NCI-H2081 (cell line): Measurements from ENCODE around the gene PPEF2.

Source experiments
- DNase-seq, 2 experiments: peaks; one replicate each; lab custom pipeline; 2025; lab: John Stamatoyannopoulos, UW

Gene PPEF2

DNA sequence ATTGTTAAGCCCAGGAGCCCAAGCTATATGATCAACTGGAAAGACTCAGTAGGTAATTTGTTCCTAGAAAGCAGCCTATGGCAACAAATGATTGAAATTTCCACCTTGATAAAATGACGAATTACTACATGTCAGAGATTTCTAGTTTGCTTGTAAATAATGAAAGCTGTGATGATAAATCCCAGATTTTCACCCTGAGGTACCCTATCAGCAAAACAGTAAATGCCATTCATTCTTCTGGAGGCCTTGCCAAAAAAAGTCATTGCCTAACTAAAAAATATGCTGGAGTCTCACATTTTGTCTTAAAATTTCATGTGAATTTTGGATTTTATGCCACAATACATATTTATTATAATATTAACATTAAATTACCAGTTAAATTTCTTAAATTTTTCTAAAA lies 71.3 kb downstream of the PPEF2 start:
- DNase-seq, result no peak

DNA sequence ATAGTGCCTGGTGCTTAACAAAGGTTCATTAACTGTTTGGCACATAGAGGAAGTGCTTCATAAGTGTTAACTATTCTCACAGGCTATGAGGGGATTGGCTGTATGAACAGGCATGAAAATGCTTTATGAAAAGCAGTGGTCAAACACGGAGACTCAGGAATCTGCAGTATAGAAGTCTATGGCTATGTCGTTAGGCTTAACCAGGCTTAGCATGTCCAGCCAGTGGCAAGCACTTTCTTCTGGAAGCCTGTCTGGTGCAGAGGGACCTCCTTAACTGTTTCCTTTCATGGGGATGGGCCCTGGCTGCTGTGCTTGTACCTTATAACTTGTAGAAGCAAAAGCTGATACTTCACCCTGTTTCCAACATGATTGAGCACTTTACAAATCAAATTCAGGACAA lies 78.4 kb downstream of the PPEF2 start:
- no peak for DNase-seq

DNA sequence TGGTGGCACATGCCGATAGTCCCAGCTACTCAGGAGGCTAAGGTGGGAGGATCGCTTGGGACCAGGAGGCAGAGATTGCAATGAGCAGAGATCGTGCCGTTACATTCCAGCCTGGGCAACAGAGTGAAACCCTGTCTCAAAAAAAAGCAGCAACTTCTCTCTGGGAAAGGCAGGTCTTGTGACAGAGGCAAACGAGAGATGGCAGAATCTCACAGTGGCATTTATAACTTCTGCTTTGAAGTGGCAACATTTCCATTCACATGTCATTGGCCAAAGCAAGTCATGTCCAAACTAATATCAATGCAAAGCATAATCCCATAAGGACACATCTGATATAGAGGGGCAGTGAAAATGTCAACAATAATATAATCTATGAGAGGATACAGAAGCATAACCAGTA lies 79.8 kb downstream of the PPEF2 start:
- no peak for DNase-seq

DNA sequence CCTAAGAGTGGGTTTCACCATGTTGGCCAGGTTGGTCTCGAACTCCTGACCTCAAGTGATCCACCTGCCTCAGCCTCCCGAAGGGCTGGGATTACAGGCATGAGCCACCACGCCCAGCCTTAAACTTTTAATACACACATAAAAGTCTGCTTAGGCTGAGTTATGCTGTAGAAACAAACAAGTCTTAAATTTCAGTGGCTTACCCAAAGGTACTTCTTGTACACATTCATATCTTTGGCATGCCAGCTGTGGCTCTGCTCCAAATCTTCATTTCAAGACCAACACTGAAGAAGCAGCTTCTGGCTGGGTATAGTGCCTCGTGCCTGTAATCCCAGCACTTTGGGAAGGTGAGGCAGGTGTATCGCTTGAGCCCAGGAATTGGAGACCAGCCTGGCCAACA lies 80.3 kb downstream of the PPEF2 start:
- no peak for DNase-seq

DNA sequence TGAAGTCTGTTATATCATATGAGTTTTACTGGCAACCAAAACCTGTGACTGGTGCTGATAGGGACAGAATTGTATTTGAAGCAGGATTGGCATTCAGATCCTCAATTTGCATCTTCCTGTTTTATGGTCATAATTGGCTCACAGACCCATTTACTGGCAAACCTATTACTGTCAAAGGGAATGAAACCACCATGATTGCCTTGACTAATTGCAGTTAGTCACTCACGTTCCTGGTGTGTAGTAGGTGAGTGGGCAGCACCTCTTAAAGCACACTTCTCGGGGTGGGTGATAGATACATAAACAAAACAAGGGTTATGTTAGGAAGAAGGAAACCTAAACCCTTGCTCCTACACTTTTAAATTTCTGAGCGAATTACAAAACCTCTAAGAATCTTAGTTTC lies 81.0 kb downstream of the PPEF2 start:
- no peak for DNase-seq

DNA sequence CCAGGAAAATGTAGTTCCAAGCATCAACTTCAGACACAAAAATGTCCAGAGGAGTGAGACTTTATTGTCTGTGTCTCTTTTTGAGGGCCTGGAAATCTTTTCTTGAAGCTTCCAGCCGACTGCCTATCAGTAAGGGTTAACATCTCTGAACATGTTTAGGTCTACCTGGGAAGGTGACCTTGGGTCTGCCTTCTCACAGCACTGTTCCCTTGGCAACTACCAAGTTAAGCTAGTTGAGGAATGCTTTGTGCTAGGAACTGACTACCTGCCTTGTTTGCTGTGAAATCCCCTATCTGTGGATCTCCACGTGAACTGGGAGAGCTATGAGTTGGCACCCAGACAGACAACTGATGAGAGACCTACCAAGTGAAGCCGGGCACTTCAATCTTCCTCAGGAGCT lies 81.6 kb downstream of the PPEF2 start:
- DNase-seq, result no peak

DNA sequence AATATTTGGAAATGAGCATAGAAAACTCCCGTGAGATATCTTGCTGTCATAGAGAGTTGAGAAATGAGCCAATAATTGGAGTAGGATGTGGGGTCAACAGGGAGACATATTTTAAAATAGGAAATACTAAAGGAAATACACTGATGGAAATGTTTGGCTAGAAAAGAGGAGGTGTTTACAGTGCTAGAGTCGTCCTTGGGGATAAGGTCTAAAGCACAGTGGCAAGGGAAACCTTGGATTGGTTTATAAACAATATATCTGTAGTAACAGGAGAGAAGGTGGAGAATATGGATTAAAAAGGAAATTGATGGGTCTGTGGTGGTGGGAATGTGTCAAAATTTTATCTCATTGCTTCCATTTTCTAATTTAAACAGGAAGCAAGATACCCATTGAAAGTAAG lies 82.1 kb downstream of the PPEF2 start:
- DNase-seq, result no peak

DNA sequence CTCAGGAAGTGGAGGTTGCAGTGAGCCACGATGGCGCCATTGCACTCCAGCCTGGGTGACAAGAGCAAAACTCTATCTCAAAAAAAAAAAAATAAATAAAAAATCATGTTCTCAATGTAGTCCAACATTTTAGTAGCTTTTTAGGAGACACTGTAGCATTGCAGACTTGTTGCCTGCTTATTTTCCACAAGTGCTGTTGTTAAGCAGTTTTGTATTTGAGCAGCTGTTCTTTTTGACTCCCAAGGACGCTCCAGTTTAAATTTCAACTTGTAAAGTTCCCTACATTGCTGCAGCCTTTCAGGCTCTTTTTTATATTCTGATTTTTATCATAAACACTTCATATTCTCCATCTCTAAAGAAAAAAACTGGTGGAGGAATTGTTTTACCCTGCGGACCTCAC lies 83.1 kb downstream of the PPEF2 start:
- no peak for DNase-seq

DNA sequence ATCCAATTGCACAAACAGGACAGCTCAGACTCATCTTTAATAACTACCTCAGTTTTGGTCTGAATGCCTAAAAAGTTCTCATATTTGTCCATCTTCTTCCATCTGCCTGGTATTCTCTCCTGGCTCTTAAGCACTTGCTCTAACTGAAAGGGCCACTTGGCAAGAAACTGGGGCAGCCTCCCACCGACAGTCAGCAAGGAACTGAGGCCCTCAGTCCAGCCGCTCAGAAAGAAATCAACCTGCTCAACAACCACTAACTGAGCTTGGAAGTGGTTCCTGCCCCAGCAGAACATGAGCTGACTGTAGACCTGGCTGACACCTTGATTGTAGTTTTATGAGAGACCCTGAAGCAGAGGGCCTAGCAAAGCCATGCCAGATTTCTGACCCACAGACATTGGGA lies 84.4 kb downstream of the PPEF2 start:
- no peak for DNase-seq
